ENCODE results near the gene TMED1. TPM values are rescaled to one million over a fixed set of nuclear protein-coding genes. Genes with fewer than 3 reads are reported as not detected.
"Not testable (repeated sequence)": the region's sequence is repeated elsewhere in the genome, so short reads cannot be mapped to it uniquely, and the experiment has no call there.

The TMED1 gene
- total RNA-seq, 1 donor from 2014 or later: 25.0 TPM

DNA sequence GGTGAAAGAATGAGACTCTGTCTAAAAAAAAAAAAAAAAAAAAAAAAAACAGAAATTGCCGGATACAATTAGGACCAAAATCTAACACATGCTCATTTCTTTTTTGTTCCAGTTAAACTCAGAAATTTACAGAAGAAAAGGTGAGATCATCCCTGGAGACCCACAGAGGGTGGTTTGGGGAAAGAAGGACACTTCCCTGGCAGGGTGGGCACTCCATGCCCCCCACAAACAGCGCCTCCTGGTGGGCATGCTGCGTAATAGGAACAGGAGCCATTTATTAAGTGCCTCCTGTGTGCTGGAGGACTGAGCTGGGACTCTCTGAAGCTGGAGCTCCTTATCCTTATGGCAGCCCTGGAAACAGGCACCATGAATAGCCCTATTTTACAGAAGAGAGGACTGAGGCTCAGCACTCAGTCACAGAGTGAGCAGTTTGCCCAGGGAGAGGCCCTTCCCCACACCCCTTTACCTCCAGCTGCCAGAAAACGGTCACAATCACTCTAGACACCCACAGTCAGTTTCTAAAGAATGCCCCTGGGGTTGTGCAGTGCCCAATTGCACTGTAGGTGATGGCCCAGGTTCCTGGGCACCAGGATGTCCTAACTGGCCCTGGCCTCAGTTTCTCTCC lies 22.3 kb upstream of the TMED1 start:
- intact Hi-C loops (cut with DNase I): no loop called here
- Histone ChIP-seq H3K27ac (no peak overlapping the region), H3K36me3 (no peaks in the 10 kb centered on the region), H3K27me3 (no peaks in the 10 kb centered on the region), H3K4me1 (peaks cover 0 to 4% of the 10 kb centered on the region in 2 donors), H3K9me3 (no peaks in the 10 kb centered on the region), H3K4me3 (no peak overlapping the region)
- TF ChIP-seq, protein P1, sequence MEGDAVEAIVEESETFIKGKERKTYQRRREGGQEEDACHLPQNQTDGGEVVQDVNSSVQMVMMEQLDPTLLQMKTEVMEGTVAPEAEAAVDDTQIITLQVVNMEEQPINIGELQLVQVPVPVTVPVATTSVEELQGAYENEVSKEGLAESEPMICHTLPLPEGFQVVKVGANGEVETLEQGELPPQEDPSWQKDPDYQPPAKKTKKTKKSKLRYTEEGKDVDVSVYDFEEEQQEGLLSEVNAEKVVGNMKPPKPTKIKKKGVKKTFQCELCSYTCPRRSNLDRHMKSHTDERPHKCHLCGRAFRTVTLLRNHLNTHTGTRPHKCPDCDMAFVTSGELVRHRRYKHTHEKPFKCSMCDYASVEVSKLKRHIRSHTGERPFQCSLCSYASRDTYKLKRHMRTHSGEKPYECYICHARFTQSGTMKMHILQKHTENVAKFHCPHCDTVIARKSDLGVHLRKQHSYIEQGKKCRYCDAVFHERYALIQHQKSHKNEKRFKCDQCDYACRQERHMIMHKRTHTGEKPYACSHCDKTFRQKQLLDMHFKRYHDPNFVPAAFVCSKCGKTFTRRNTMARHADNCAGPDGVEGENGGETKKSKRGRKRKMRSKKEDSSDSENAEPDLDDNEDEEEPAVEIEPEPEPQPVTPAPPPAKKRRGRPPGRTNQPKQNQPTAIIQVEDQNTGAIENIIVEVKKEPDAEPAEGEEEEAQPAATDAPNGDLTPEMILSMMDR (IDR thresholded peaks at IDR 0.05): peak in 2 of 3 experiments; percentile 37 to 45
- DNase-seq (ENCODE audit: low spot score in 2 of 2): no peak

DNA sequence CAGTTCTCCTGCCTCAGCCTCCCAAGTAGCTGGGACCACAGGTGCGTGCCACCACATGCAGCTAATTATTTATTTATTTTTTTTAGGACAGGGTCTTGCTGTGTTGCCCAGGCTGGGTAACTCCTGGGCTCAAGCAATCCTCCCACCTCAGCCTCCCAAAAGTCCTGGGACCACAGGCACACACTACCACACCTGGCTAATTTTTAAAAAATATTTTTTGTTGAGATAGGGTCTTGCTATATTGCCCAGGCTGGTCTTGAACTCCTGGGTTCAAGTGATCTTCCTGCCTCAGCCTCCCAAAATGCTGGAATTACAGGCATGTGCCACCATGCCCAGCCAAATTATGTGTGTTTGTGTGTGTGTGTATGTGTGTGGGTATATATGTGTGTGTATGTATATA lies 20.9 kb upstream of the TMED1 start:
- H3K9me3 ChIP-seq; H3K4me3 ChIP-seq; H3K27me3 ChIP-seq; intact Hi-C loops (cut with DNase I); DNase-seq (ENCODE audit: low spot score in 2 of 2); H3K27ac ChIP-seq; H3K36me3 ChIP-seq; H3K4me1 ChIP-seq: not testable (repeated sequence)

DNA sequence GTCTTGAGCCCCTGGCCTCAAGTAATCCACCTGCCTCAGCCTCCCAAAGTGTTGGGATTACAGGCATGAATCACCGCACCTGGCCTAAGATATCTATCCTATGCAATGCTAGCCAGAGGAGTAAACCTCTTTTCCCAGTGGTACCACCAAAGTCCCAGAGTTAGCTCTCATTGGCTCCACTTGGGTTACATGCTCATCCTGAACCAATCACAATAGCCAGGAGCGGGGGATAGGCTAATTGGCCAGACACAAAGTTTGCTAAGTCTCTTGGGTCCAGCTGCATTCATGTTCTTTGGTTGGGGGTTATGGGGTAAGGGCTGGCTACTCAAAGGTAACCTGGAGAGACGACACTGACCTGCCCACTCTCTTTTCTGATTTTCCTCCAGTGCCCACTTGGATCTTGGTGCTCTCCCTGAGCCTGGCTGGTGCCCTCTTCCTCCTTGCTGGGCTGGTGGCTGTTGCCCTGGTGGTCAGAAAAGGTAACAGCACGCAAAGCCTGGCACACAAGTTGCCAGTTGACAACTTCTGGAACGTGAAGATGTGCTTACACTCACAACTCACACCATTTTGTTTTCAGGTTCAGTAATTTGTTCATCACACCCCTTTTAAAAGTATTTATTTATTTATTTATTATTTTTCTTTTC lies 20.0 kb upstream of the TMED1 start:
- TF ChIP-seq, protein P1 (IDR thresholded peaks at IDR 0.05): peak in 2 of 3 experiments; percentile 18 to 19
- H3K27ac ChIP-seq: no peak overlapping the region
- H3K4me3 ChIP-seq: no peak overlapping the region
- no peak for DNase-seq (ENCODE audit: low spot score in 2 of 2)
- no peaks in the 10 kb centered on the region for H3K4me1 ChIP-seq
- H3K9me3 ChIP-seq: no peaks in the 10 kb centered on the region
- H3K36me3 ChIP-seq: no peaks in the 10 kb centered on the region
- intact Hi-C loops (cut with DNase I): no loop called here
- H3K27me3 ChIP-seq: no peaks in the 10 kb centered on the region

DNA sequence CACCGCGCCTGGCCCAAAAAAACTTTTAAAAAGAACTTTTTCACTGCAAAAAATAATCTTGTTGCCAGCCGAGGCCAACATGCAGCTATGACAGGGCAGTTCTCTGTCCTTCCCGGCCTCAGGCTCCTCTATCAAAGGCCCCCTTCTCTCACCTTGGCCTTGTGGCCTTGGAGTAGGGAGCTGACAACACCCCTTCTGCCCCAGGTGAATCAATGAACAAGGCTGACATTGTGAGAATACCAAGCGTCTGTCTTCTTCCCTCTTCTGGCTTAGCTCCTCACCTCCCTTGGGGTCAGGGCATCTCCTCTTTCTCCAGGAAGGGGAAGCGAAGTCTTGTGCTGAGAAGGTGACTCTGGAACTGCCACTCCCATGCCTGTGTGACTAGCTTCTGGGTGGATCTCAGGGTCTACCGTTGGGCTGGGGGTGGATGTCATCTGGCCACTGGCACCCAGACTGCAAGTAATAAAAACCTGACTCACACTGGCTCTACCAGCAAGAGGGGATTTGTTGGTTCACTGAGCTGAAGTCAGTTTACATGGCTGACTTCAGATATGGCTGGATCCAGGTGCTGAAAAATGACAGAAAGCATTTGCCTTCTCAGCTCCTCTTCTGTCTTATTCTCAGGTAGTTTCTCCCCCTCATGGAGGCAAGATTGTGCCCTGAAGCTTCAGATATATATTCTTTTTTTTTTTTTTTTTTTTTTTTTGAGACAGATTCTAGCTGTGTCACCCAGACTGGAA lies 18.5 kb upstream of the TMED1 start:
- no peak for DNase-seq (ENCODE audit: low spot score in 2 of 2)
- TF ChIP-seq, protein P1 (IDR thresholded peaks at IDR 0.05): no peak
- H3K4me3 ChIP-seq: no peak overlapping the region
- no peaks in the 10 kb centered on the region for H3K27me3 ChIP-seq
- intact Hi-C loops (cut with DNase I): no loop called here
- H3K36me3 ChIP-seq: no peaks in the 10 kb centered on the region
- H3K9me3 ChIP-seq: no peaks in the 10 kb centered on the region
- no peak overlapping the region for H3K27ac ChIP-seq
- no peaks in the 10 kb centered on the region for H3K4me1 ChIP-seq

DNA sequence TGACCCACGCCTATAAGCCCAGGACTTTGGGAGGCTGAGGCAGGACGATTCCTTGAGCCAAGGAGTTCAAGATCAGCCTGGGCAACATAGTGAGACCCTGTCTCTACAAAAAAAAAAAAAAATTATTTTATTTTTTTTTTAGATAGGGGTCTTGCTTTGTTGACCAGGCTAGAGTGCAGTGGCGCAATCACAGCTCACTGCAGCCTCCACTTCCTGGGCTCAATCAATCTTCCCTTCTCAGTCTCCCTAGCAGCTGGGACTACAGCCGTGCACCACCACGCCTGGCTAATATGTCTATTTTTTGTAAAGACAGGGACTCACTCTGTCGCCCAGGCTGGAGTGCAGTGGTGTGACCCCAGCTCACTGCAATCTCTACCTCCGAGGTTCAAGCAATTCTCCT lies 16.9 kb upstream of the TMED1 start:
- Histone ChIP-seq H3K9me3 (no peaks in the 10 kb centered on the region), H3K4me3 (no peak overlapping the region), H3K4me1 (no peaks in the 10 kb centered on the region), H3K27ac (no peak overlapping the region), H3K36me3 (no peaks in the 10 kb centered on the region), H3K27me3 (no peaks in the 10 kb centered on the region)
- intact Hi-C loops (cut with DNase I): no loop called here
- no peak for DNase-seq (ENCODE audit: low spot score in 2 of 2)
- TF ChIP-seq, protein P1 (IDR thresholded peaks at IDR 0.05): no peak

Data from ascending aorta (tissue), 2 donors.